ENCODE results near the gene CALU.

CALU gene

GRCh38 chr7:128815289-128815942 lies 76.3 kb downstream of the CALU start:
- no peak for DNase-seq (ENCODE audit: extremely low spot score)
- TF ChIP-seq ARNT (IDR thresholded peaks at IDR 0.05), result no peak
- TF ChIP-seq SUZ12 (IDR thresholded peaks at IDR 0.05), result no peak
- TF ChIP-seq PKNOX1 (IDR thresholded peaks at IDR 0.05), result no peak
- no peak for TF ChIP-seq LEF1 (IDR thresholded peaks at IDR 0.05; ENCODE audit: borderline replicate concordance)
- ChIA-PET POLR2A (no interaction called here), CTCF (no interaction called here)

GRCh38 chr7:128818694-128819093 lies 79.5 kb downstream of the CALU start:
- ChIA-PET CTCF (no interaction called here), POLR2A (interaction anchor here (1.1 kb wide), 1 partner anchor 13 kb away, joined by 3 read pairs; no protein-coding TSS in a partner anchor)
- no peak for DNase-seq (ENCODE audit: extremely low spot score)
- TF ChIP-seq LEF1 (IDR thresholded peaks at IDR 0.05; ENCODE audit: borderline replicate concordance) (no peak), ARNT (IDR thresholded peaks at IDR 0.05) (no peak), FOXM1 (IDR thresholded peaks at IDR 0.05; ENCODE audit: borderline replicate concordance) (no peak)
